LNCaP clone FGC (cell line): ENCODE results near the gene MAPK14.
"Not testable (repeated sequence)": the region's sequence is repeated elsewhere in the genome, so short reads cannot be mapped to it uniquely, and the experiment has no call there.

ENCODE experiments used
- DNase-seq: peaks from one replicate; pipeline ENCODE4 v3.0.0-alpha.2; 2011; ENCODE audit warnings: low read depth
- H3K4me3 ChIP-seq: 2 replicates; pipeline ENCODE4 v1.5.1; 2011; ENCODE audit warnings: mild to moderate bottlenecking, low read depth, low read length, control low read depth
- TF ChIP-seq, protein P1 (sequence below): IDR thresholded peaks from 2 replicates; pipeline ENCODE4 v1.5.1; 2012; ENCODE audit warnings: mild to moderate bottlenecking; ENCODE audit not compliant: control insufficient read depth, insufficient read depth; ENCODE audit errors: extremely low read depth

Gene MAPK14

DNA sequence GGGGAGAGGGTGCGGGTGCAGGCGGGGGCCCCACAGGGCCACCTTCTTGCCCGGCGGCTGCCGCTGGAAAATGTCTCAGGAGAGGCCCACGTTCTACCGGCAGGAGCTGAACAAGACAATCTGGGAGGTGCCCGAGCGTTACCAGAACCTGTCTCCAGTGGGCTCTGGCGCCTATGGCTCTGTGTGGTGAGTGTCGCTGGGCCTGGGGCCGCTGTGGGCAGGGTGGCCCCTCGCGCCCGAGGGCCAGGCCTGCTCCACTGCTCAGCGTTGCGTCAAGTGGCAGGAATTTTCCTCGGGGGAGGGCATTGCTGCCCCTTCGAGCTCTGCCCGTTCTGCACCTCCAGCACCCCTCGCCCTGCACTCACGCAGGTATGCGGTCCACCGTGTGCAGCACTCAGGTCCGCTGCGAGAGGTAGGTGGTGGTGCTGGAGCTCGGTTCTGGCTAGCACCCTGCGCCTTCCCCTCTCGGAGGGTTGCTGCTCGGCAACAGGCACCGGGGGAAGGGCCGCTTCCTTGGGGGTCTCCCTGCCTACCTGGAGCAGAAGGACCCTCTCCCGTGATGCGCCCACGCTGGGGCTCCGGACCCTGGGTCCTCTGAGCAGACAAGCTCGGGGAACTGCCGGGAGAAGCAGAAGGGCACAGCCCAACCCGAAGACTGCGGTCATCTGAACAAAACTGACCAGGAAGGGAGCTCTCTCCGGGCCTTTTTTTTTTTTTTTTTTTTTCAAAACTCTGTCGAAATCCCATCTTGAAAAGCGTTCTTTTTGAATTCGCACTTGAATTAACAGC is 674 bp downstream of the MAPK14 start:
- no peak for DNase-seq
- TF ChIP-seq, protein P1, sequence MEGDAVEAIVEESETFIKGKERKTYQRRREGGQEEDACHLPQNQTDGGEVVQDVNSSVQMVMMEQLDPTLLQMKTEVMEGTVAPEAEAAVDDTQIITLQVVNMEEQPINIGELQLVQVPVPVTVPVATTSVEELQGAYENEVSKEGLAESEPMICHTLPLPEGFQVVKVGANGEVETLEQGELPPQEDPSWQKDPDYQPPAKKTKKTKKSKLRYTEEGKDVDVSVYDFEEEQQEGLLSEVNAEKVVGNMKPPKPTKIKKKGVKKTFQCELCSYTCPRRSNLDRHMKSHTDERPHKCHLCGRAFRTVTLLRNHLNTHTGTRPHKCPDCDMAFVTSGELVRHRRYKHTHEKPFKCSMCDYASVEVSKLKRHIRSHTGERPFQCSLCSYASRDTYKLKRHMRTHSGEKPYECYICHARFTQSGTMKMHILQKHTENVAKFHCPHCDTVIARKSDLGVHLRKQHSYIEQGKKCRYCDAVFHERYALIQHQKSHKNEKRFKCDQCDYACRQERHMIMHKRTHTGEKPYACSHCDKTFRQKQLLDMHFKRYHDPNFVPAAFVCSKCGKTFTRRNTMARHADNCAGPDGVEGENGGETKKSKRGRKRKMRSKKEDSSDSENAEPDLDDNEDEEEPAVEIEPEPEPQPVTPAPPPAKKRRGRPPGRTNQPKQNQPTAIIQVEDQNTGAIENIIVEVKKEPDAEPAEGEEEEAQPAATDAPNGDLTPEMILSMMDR, result no peak

GRCh38 chr6:36028877-36029324 is 1.3 kb downstream of the MAPK14 start:
- H3K4me3 ChIP-seq, result peak overlapping the region; percentile 97
- TF ChIP-seq, protein P1, result no peak
- DNase-seq, result peak; percentile 34

More for the DNA sequence above, 674 bp downstream of the MAPK14 start:
- peak overlapping the region; percentile 97 for H3K4me3 ChIP-seq

DNA sequence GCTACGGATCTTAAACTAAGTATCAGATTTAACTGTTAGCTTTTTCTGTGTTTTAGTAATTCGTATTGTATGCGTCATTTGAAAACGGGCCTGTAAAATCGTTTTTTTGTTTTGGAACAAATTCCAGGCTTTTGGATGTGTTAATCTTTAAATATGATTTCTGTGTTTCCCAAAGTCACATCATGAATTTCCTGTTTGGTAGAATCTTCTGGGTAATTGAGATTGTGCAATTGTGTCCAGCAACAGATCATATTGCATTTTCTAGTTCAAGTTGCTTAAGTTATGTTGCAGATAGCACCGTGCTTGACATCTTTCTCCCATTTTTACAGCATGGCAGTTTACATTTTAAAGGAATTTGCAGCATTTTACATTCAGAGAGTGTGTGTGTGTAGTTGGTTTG is 1.9 kb downstream of the MAPK14 start:
- H3K4me3 ChIP-seq, result peak overlapping the region; percentile 97
- TF ChIP-seq, protein P1, result no peak
- DNase-seq, result no peak

- TF ChIP-seq, protein P1, result no peak
- DNase-seq, result no peak
- H3K4me3 ChIP-seq, result no peak overlapping the region
Measured at GRCh38 chr6:36032261-36032660, 4.7 kb downstream of the MAPK14 start.

DNA sequence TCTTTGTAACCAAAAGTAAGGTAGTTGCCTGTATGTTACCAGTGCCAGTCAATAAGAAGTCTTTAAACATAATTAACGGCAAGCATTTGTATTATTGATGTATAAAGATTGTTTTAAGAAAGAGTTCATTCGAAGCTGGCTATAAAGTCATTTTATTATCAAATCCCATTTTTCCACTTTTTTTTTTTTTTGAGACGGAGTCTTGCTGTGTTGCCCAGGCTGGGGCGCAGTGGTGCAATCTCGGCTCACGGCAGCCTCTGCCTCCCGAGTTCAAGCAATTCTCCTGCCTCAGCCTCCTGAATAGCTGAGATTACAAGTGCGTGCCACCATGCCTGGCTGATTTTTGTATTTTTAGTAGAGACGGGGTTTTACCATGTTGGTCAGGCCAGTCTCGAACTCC is 5.5 kb downstream of the MAPK14 start:
- DNase-seq, H3K4me3 ChIP-seq: not testable (repeated sequence)

- no peak overlapping the region for H3K4me3 ChIP-seq
- TF ChIP-seq, protein P1, result no peak
- no peak for DNase-seq
Measured at GRCh38 chr6:36033935-36034334, 6.3 kb downstream of the MAPK14 start.

DNA sequence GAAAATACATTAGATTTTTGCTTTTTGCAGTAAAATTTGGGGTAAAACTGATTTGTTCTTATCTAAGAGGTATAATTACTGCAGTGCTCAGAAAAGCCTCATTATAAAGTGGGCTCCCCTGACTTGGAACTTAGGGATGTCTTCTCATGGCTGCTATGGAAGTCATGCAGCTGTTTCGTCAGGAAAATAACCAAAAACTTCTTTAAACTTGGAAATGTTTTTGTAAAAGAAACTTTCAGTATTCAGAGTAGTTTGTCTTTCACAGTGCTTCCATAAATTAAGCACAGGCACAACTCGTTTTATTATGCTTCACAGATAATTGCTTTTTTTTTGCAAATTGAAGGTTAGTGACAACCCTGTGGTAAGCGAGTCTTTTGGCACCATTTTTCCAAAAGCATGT is 6.8 kb downstream of the MAPK14 start:
- TF ChIP-seq, protein P1, result no peak
- H3K4me3 ChIP-seq, result no peak overlapping the region
- no peak for DNase-seq
